NCI-H82 (cell line): ENCODE results near the gene STX12.

ENCODE experiments used
- DNase-seq: peaks from one replicate; lab custom pipeline; 2025; lab: John Stamatoyannopoulos, UW

Gene STX12

DNA sequence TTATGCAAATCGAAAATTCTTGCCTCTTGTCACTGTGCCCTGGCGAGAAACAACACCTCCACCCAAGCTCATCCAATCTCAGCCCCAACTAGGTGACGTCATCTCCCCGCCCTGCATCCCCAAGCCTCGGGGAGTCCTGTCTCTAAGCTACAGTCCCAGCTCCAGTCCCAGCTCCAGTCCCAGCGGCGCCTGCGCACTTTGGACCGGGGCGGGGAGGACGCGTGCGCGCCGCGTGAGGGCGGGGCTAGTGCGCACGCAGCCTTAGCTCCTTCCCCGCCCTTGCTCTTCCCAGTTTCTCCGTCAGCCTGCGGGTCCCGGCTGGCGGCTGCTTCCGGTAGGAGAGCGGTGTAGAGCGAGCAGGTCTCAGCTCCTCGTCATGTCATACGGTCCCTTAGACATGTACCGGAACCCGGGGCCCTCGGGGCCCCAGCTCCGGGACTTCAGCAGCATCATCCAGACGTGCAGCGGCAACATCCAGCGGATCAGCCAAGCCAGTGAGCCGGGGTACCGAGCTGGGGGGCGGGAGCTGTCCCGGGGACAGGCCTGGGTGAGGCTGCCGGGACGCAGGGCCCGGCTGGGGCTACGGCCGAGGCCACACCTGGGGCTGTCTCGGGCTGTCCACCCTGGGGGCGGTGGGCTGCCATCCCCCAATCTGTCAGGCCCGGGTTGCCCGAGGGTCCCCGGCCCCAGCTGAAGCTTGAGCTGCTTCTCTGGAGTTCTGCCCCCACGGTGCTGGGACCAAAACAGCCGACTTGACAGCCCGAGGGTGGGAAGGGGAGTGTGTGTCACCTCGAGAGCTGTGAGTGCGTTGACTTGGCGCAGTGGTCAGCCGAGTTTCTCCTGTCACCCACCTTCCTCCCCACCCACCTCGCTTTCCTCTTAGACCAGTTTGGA is at the start of gene STX12:
Gene STX12, plus strand, starts transcription at position 288 of the 894 bp plus-strand sequence. Its CDS starts 89 bp downstream, at position 377.
- DNase-seq, result peak; percentile 99

- peak; percentile 80 for DNase-seq
Measured at GRCh38 chr1:27724961-27725373, 48.1 kb upstream of the STX12 start.

DNA sequence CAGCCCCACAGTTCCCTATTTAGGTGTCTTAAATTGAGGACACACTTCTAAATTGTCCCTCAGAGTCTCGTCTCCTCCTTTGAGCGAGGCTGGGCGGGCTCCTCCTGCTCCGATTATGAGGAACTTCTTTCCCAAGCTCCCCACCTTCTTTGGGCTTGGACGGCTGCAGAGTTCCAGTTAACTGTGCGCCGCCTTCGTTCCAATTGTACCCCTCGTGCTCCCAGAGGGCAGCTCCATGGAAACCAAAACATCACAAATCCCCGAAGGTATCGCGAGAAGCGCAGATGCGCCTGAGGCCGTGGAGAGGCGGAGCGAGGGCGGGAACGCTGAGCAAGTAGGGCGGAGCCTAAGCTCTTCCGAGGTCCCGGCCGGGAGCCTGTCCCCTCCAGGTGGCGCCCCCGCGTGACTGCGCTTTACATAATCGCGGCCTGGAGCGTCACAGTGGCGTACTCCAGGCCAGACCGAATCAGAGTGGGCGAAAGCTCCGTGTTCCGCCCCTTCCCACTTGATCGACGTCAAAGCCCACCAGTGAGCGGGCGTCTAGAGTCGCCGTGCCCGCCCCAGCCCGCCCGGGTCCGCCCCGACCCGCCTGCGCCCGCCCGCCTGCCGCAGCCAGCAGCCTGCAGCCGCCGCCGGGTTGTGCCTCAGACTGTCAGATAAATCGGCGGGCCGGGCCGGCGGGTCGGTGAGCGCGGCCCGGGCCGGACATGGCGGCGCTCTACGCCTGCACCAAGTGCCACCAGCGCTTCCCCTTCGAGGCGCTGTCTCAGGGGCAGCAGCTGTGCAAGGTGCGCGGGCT is 47.4 kb upstream of the STX12 start, which contains the start of gene FAM76A:
Gene FAM76A, plus strand, starts transcription at position 588 of the 799 bp plus-strand sequence. Its CDS starts 120 bp downstream, at position 708.
- peak; percentile 100 for DNase-seq

DNA sequence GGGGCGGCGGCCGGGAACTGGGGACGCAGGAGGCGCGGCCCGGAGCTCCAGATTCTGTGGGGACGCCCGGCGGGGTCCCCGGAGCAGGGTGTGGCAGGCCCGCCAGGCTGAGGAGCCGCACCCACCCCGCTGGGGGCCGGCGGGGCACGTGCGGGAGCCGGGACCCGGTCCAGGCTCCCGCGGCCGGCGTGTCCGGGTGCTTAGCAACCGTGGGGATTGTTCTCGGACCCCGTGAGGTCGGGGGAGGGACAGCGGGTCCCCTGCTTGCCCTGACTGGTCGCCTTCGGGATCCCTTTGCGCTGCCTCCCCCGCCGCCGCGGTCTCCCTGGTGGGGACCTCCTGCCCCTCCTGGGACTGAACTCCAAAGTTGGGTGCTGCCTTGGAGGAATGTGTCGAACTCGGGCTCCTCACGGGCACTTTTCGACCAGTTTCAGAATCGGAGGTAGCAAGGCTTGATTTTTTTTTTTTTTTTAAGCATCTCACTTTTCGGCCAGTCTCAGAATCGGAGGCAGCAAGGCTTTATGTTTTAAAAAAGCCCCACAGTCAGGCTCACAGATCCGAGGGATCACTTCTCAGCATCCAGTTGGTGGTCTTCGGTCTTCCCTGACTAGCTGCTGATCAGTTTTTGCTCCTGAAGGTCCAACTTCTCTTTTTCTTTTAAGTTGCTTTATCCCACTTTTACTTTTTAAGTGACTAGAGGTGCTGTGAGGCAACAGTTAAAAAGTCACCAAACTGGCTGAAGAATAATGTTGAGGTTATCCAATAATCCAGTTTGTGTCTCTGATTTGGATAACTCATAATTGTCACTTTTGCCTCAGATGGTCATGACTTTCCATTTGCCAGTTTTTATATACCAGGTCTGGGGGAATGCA is 46.6 kb upstream of the STX12 start:
- peak; percentile 73 for DNase-seq

GRCh38 chr1:27727126-27727525 is 45.9 kb upstream of the STX12 start:
- DNase-seq, result no peak

- no peak for DNase-seq
Measured at GRCh38 chr1:27736252-27736651, 36.8 kb upstream of the STX12 start.

- no peak for DNase-seq
Measured at GRCh38 chr1:27741121-27741520, 31.9 kb upstream of the STX12 start.

DNA sequence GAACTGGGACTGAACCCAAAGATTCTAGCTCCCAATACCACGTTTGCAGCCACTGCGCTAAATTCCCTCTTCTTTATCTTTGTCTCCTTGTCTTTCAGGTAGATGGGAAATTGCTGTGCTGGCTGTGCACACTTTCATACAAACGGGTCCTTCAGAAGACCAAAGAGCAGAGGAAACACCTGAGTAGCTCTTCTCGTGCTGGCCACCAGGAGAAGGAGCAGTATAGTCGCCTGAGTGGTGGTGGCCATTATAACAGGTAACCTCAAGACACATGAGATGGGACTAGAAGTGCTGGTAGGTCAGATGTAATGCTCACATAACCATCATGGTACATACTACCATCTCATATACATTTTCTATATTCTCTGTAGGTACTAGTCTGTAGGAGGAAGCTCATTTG is 28.5 kb upstream of the STX12 start:
- no peak for DNase-seq

DNA sequence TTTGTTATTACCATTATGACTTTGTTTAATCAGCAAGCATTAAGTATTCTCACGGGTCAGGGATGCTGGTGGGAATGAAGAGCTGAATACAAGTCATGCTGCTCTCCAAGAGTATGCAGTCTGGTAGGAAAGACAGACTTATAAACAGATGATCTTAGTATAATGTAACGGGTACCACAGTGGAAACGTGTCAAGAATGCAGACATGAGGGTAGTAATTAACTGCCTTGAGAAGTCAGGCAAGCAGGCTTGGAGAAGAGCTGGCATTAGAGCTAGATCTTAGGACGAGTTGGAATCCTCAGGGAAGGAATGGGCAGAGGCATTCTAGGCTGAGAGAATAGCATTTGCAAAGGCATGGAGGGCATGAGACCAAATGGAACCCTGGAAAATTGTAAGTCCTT is 27.6 kb upstream of the STX12 start:
- no peak for DNase-seq

- no peak for DNase-seq
Measured at GRCh38 chr1:27752360-27752759, 20.7 kb upstream of the STX12 start.

DNA sequence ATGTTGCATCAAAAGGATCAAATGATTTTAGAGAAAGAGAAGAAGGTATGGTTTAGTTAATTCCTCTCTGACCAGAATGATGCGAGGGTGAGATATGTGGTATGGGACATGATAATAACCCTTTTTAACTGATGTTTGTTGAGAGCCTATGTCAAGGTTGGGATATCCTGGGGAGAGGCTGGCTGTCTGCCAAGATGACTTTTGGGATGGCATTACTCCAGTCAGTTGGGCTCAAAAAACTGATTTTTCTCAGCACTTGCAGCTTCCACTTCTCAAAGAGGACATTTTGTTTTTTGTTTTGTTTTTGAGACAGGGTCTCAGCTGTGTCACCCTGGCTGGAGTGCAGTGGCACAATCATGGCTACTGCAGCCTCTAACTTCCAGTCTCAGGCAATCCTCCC is 17.7 kb upstream of the STX12 start:
- DNase-seq, result no peak

GRCh38 chr1:27755865-27756264 is 17.2 kb upstream of the STX12 start:
- DNase-seq, result no peak

DNA sequence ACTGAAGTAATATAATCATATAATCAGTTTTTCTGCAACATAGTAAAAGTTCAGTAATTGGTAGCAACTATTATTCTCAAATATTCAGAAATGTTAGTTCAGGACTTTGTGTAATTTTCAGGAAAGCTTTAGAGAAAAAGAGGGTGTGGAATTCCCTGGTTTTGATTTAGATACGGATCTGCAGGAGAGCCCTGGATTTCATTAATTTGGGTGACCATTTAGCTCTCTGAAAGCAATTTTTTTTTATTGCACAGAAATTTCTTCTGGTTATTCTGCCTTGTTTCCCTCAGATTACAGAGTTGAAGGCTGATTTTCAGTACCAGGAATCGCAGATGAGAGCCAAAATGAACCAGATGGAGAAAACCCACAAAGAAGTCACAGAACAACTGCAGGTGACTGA is 13.8 kb upstream of the STX12 start:
- no peak for DNase-seq

DNA sequence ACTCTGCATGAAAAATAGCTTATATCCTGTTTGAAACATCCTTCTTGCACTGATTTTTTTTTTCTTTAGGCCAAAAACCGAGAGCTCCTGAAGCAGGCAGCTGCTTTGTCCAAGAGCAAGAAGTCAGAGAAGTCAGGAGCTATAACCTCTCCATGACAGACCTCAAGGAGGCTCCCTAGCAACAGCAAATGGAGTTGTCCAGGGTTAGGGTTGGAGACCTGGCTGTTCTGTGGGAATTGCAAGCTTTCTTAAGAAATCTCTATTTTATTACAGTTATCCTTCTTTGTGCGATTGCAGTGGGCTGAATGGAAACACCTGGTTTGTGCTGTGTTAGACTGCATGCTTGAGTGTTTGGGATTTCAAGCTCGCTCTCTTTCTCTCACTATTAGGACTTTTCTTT is 12.6 kb upstream of the STX12 start:
- DNase-seq, result peak; percentile 9

DNA sequence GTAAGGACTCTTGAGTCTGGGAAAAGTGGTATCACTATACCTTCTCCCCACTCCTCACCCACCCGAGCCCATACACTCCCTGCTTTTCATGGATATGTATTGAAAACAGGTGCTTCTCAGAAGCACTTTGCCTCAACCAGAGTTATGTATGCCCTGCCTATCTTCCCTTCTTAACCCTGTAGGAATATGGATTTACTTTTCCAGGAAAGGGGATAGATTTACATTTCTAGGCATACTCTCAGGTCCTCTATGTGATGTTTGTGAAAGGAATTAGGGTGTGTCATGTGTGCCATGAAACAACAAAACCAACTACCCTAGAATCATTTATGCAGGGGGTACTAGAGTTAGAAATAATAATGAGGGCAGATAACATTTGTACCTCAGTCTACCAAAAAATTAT is 11.0 kb upstream of the STX12 start:
- no peak for DNase-seq

- DNase-seq, result no peak
Measured at GRCh38 chr1:27763358-27763757, 9.7 kb upstream of the STX12 start.

DNA sequence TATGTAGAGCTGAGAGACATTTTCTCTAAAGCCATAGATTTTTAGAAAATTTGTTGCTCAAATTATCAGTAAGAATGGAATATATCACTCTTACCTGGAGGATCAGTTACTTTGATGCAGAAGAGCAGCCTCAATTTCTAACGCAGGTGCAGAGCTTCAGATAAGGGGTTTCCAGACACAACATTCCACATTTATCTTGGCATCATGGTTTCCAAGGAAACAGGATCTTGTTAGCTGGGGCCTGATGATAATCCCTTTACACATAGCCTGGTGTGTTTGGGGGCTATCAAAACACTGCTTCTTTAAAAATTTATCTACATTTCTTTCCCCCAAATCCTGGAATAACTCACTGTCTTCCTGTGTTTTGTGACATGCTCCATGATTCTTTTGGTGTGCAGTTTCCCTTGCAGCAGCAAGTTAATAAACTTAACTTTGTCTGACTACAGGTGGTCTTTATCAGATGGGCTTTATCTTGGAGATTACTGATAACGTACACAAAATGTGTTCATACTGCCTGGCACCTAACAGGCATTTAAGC is 2.7 kb upstream of the STX12 start:
- DNase-seq, result peak; percentile 92

DNA sequence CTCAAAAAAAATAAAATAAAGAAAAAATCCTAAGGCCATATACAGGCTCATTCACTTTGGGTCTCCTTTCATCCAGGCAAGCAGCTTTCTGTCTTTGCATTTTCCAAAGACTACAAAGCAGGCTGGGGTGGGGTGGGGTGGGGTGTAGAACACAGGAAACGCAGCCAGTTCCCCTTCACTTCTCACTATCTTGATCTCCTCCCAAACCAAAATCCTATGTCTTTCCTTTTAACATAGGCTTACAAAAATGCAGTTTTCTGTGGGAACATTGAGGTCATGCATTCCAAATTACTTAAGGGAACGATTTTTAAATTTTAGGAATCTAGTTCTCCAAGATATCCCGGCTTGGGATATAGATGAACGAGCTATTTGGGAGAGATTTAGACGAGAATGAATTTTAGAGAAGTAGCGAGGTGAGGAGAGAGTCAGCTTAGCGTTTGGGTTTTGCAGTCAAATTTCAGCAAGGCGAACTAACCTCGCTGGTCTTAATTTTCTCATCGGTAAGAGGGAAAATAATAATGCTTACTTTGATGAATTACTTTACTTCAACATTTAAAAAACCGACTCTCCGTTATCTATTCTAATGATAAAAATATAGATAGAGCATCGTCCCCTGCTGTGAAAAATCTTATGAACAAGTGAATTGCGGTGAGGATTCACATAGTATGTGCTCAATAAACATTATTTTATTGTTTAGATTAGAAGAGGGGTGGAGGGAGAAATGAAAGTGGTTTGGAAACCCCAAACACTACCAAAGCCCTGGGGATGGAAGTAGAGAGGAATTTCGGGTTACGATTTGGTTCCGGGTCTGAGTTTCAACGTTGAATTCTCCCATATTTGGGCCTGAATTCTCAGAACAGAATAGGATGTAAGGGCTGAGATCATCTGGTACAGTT is 735 bp upstream of the STX12 start:
- no peak for DNase-seq

- no peak for DNase-seq
Measured at GRCh38 chr1:27773826-27774445, 917 bp downstream of the STX12 start.

GRCh38 chr1:27774654-27775053 is 1.6 kb downstream of the STX12 start:
- DNase-seq, result no peak
